DMS79 (cell line): ENCODE measurements around the gene MOB3C.
"Not testable (repeated sequence)": the region's sequence is repeated elsewhere in the genome, so short reads cannot be mapped to it uniquely, and the experiment has no call there.

Source experiments
- DNase-seq: peaks from one replicate; lab custom pipeline; 2025; lab: John Stamatoyannopoulos, UW

MOB3C gene

GRCh38 chr1:46616277-46617107, at the start of gene MOB3C:
TSS of gene MOB3C (minus strand) at chr1:46616811. CDS start at chr1:46613321, 3,490 bp downstream.
- peak; percentile 25 for DNase-seq

- DNase-seq, result no peak
Observed at GRCh38 chr1:46665983-46666382, 49.4 kb upstream of the MOB3C start.

- not testable (repeated sequence) for DNase-seq
Observed at GRCh38 chr1:46662919-46663318, 46.3 kb upstream of the MOB3C start.

- DNase-seq, result not testable (repeated sequence)
Observed at GRCh38 chr1:46660116-46660515, 43.5 kb upstream of the MOB3C start.

- DNase-seq, result no peak
Observed at GRCh38 chr1:46659307-46659870, 42.8 kb upstream of the MOB3C start.

- no peak for DNase-seq
Observed at GRCh38 chr1:46657775-46658174, 41.2 kb upstream of the MOB3C start.

GRCh38 chr1:46656643-46657042, 40.0 kb upstream of the MOB3C start:
- no peak for DNase-seq

GRCh38 chr1:46655848-46656247, 39.2 kb upstream of the MOB3C start:
- no peak for DNase-seq

GRCh38 chr1:46654698-46655097, 38.1 kb upstream of the MOB3C start:
- DNase-seq, result not testable (repeated sequence)

GRCh38 chr1:46654012-46654411, 37.4 kb upstream of the MOB3C start:
- no peak for DNase-seq

GRCh38 chr1:46653405-46653958, 36.9 kb upstream of the MOB3C start:
- DNase-seq, result no peak

GRCh38 chr1:46652321-46653100, 35.9 kb upstream of the MOB3C start:
- DNase-seq, result no peak

GRCh38 chr1:46651152-46651551, 34.5 kb upstream of the MOB3C start:
- not testable (repeated sequence) for DNase-seq

- no peak for DNase-seq
Observed at GRCh38 chr1:46650491-46650890, 33.9 kb upstream of the MOB3C start.

GRCh38 chr1:46649764-46650163, 33.2 kb upstream of the MOB3C start:
- DNase-seq, result no peak

- DNase-seq, result no peak
Observed at GRCh38 chr1:46647611-46648010, 31.0 kb upstream of the MOB3C start.

- no peak for DNase-seq
Observed at GRCh38 chr1:46646844-46647243, 30.2 kb upstream of the MOB3C start.

GRCh38 chr1:46646331-46646730, 29.7 kb upstream of the MOB3C start:
- DNase-seq, result no peak

GRCh38 chr1:46645815-46646214, 29.2 kb upstream of the MOB3C start:
- no peak for DNase-seq

- DNase-seq, result peak; percentile 94
Observed at GRCh38 chr1:46643368-46643775, 26.8 kb upstream of the MOB3C start.

GRCh38 chr1:46642115-46642680, 25.6 kb upstream of the MOB3C start:
- no peak for DNase-seq

GRCh38 chr1:46639547-46639946, 22.9 kb upstream of the MOB3C start:
- no peak for DNase-seq
